ENCODE measurements around the gene WAS. TPM values are rescaled to one million over a fixed set of nuclear protein-coding genes. Genes with fewer than 3 reads are reported as not detected.

WAS gene
- total and polyA plus RNA-seq, 11 donors = 1.1 to 26.8 (median 2.9) TPM

- WGBS, 4 donors = 45 to 90% (median 70%) methylated on average over 1 of the region's 1 CpG
Observed at GRCh38 chrX:48663241-48663640, 20.4 kb upstream of the WAS start.

GRCh38 chrX:48664156-48664555 is 19.4 kb upstream of the WAS start:
- Histone ChIP-seq H3K36me3 (no peaks in the 10 kb centered on the region), H3K4me1 (no peaks in the 10 kb centered on the region), H3K27ac (no peak overlapping the region), H3K4me3 (no peak overlapping the region), H3K27me3 (peaks cover 0 to 10% (median 0%) of the 10 kb centered on the region in 9 donors), H3K9me3 (no peaks in the 10 kb centered on the region)
- ATAC-seq (no peak), DNase-seq (no peak)
- no peak for TF ChIP-seq POLR2A (IDR thresholded peaks at IDR 0.05)
- TF ChIP-seq, protein P1, sequence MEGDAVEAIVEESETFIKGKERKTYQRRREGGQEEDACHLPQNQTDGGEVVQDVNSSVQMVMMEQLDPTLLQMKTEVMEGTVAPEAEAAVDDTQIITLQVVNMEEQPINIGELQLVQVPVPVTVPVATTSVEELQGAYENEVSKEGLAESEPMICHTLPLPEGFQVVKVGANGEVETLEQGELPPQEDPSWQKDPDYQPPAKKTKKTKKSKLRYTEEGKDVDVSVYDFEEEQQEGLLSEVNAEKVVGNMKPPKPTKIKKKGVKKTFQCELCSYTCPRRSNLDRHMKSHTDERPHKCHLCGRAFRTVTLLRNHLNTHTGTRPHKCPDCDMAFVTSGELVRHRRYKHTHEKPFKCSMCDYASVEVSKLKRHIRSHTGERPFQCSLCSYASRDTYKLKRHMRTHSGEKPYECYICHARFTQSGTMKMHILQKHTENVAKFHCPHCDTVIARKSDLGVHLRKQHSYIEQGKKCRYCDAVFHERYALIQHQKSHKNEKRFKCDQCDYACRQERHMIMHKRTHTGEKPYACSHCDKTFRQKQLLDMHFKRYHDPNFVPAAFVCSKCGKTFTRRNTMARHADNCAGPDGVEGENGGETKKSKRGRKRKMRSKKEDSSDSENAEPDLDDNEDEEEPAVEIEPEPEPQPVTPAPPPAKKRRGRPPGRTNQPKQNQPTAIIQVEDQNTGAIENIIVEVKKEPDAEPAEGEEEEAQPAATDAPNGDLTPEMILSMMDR (IDR thresholded peaks at IDR 0.05) = no peak
- intact Hi-C loops (cut with DNase I) = no loop called here
- 70 to 87% (median 85%) methylated on average over 1 of the region's 1 CpG for WGBS, 4 donors

More at GRCh38 chrX:48663241-48663640, 20.4 kb upstream of the WAS start:
- no peak overlapping the region for H3K4me3 ChIP-seq
- H3K27me3 ChIP-seq = peaks cover 0 to 10% (median 0%) of the 10 kb centered on the region in 9 donors
- TF ChIP-seq, protein P1 (IDR thresholded peaks at IDR 0.05) = no peak
- no peak for TF ChIP-seq POLR2A (IDR thresholded peaks at IDR 0.05)
- H3K36me3 ChIP-seq = no peaks in the 10 kb centered on the region
- H3K9me3 ChIP-seq = no peaks in the 10 kb centered on the region
- intact Hi-C loops (cut with DNase I) = no loop called here
- no peak overlapping the region for H3K27ac ChIP-seq
- no peak for ATAC-seq
- no peak for DNase-seq
- no peaks in the 10 kb centered on the region for H3K4me1 ChIP-seq

GRCh38 chrX:48665991-48666390 is 17.6 kb upstream of the WAS start:
- TF ChIP-seq, protein P1 (IDR thresholded peaks at IDR 0.05) = no peak
- no peak for TF ChIP-seq POLR2A (IDR thresholded peaks at IDR 0.05)
- Histone ChIP-seq H3K27ac (no peak overlapping the region), H3K27me3 (peaks cover 0 to 7% (median 0%) of the 10 kb centered on the region in 9 donors), H3K4me3 (no peak overlapping the region), H3K4me1 (no peaks in the 10 kb centered on the region), H3K36me3 (no peaks in the 10 kb centered on the region), H3K9me3 (no peaks in the 10 kb centered on the region)
- DNase-seq = no peak
- intact Hi-C loops (cut with DNase I) = no loop called here
- 65 to 78% (median 71%) methylated on average over 2 of the region's 2 CpGs for WGBS, 4 donors
- no peak for ATAC-seq

DNA sequence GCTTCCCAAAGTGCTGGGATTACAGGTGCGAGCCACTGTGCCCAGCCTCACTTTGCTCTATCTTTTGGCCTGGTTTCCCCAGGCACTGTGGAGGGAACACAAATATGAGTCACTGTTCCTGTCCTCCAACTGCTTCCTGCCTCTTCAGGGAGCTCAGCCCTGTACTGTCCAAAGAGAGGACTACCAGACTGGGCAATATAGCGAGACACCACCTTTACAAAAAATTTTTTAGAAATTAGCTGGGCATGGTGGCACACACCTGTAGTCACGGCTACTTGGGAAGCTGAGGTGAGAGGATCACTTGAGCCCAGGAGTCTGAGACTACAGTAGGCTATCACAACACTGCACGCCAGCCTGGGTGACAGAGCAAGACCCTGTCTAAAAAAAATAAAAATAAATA is 16.9 kb upstream of the WAS start:
- peaks cover 0 to 7% (median 0%) of the 10 kb centered on the region in 9 donors for H3K27me3 ChIP-seq
- no peaks in the 10 kb centered on the region for H3K9me3 ChIP-seq
- no peak overlapping the region for H3K4me3 ChIP-seq
- no peaks in the 10 kb centered on the region for H3K36me3 ChIP-seq
- no peaks in the 10 kb centered on the region for H3K4me1 ChIP-seq
- TF ChIP-seq, protein P1 (IDR thresholded peaks at IDR 0.05) = no peak
- TF ChIP-seq POLR2A (IDR thresholded peaks at IDR 0.05) = no peak
- intact Hi-C loops (cut with DNase I) = no loop called here
- 69 to 93% (median 77%) methylated on average over 4 of the region's 4 CpGs for WGBS, 4 donors
- no peak for ATAC-seq
- no peak overlapping the region for H3K27ac ChIP-seq
- no peak for DNase-seq

Measured in heart left ventricle (tissue), 16 donors.